Non-pigmented ciliary epithelial cell (primary cell): ENCODE measurements around the gene C6orf120.
"Not testable (repeated sequence)": the region's sequence is repeated elsewhere in the genome, so short reads cannot be mapped to it uniquely, and the experiment has no call there.

Experiments used
- DNase-seq: peaks from one replicate; pipeline ENCODE4 v3.0.0-alpha.2; 2010; ENCODE audit warnings: low read depth

C6orf120 gene

DNA sequence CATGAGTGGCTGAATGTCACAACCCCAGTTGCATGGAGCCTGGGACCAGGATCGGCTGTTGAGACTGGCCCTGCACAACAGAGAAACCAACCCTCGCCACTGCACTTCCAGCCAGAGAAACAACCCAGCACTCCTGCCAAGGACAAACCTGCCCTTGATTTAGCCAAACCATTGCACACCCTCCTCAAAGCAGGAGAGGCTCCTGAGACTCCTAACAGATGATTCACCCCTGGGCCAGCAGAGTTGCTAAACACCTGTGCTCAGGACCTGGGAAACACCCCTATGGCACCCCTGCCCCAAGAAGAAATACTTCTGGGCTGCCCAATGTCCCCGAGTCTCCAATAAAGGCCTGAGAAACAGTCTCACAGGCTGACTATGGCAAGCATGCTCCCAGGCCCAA lies 17.9 kb upstream of the C6orf120 start:
- DNase-seq, result no peak

DNA sequence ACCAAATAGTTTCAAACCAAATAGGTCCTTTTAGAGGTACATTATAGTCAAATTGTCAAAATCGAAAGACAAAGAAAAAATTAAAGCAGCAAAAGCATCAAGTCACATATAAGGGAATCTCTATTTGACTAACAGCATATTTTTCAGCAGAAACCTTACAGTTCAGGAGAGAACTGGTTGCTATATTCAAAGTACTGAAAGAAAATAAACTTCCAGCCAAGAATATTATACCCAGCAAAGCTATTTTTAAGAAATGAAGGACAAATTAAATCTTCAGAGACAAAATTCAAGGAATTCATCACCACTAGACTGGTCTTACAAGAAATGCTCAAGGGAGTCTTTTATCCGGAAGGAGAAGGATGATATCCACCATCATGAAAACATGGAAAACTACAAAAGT lies 16.1 kb upstream of the C6orf120 start:
- DNase-seq, result no peak

DNA sequence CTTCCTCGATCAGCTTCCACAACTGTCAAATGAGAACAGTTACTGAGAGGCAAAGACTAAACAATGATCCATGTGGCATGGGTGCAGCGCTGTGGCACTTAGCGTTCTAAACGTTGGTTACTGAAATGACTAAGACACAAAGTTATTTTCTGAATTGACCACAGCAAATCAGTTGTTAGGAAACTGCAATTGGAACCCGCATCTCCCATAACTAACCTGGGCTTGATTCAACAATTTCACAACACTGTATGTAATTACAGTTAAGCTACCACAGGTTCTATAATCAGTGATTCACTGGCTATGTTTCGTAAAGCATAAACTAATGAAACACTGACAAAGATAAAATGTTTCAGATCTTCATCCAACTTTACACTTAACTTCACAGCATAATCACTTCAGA lies 12.6 kb upstream of the C6orf120 start:
- peak; percentile 67 for DNase-seq

DNA sequence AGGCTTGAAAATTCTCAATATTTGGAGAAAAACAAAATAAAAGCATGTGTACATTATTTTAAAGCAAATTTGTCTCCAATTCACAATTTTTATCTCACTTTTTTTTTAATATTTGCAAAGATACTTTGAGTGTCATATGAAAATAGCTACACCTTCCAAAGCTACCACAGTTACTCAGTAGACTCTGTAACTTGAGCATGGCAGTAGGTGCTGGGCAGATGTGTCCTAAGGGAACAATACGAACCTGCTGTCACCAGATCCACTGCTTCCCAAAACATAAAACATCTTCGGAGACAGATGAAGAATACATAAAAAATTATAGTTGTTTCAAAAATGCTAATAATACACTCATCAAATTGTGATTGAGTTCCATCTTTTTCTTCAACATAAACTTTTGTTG lies 10.7 kb upstream of the C6orf120 start:
- no peak for DNase-seq

DNA sequence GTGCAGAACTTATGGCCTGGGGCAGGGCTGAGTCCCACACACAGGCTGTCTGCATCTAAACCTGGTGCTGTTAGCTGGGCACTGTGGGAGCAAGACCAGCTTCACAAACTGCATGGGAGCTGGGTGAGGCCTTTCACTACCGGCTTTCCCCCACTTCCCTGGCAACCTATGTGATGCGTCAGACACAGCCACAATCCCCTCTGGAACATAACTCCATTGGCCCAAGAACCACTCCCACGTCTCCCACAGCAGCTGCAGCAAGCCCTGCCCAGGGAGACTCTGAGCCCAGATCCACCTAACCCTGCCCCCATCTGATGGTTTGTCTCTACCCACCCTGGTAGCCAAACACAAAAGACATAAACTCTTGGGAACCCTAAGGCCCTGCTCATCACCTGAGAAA lies 9.4 kb upstream of the C6orf120 start:
- DNase-seq, result no peak

DNA sequence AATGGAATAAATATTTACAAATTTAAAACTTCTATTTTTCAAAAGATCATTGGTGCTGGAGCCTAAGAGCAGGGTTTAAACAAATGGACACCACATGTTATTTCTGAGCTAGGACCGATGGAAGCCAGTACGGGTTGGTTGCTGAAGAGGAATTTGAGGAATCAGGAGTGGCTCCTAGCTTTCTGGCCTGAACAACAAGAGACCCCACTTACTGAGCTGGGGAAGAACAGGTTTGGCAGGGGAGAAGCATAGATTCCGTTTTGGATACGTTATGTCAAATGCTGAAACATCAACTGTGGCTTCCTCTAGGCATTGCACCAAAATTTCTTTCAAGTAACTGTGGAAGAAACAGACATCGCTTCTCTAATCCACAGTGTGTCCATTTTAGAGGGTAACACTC lies 6.8 kb upstream of the C6orf120 start:
- DNase-seq, result no peak

DNA sequence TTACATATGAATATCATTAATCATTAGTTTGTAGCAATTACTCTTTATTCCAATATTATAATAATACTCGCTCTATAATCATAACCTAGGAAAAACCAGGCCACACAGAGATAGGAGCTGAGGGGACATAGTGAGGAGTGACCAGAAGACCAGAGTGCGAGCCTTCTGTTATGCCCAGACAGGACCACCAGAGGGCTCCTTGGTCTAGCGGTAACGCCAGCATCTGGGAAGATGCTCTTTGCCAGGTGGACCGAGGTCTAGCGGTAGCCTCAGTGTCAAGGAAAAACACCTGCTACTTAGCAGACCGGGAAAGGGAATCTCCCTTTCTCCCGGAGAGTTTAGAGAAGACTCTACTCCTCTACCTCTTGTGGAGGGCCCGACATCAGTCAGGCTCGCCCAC lies 4.8 kb upstream of the C6orf120 start:
- DNase-seq, result not testable (repeated sequence)

DNA sequence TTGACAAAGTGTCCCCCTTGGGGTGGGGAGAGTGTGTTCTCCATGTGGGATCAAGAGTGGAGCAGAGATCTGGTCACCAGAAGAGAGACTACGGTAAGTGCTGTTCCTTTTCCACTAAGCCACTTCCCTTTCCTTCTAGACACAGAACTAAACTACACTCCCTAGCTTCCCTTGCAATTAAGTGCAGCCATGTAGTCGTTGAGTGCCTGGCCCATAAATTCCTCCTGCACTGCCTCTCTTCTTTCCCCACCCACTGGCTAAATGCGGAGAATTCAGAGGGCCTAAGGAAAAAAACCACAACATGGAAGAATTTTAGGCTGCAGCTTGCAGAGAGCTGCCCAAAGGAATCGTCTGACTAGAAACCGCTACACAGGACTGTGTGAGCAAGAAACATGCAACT lies 1.6 kb upstream of the C6orf120 start:
- no peak for DNase-seq

DNA sequence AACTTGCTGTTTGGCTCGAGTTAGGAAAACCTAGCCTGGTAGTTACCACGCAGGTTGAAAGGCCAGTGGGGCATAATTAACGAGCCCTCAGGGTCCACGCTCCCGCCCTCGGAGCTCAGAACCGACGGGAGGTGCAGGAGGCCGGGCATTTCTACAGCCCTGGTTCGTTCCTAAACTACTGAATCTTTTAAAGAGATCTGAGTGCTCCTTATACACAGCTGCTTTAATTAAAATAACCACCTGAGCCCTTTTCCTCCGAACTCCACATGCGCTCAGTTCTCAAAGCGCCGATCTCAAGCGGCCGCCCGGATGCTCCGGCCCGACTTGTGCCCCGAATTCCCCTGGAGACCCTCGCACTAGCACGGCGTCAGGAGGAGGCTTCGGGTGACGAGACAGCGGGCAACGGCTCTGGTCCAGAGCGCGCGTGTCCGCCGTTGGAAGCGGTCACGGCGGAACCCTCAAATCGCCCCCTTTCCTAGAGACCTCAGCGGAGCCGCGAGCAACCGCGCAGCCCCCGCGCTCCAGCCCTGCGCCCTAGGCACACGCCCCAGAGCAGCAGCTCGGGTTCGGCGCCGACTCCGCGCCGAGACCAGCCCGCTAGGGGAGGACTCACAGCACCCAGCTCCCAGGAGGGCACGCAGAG lies 494 bp upstream of the C6orf120 start:
- no peak for DNase-seq

DNA sequence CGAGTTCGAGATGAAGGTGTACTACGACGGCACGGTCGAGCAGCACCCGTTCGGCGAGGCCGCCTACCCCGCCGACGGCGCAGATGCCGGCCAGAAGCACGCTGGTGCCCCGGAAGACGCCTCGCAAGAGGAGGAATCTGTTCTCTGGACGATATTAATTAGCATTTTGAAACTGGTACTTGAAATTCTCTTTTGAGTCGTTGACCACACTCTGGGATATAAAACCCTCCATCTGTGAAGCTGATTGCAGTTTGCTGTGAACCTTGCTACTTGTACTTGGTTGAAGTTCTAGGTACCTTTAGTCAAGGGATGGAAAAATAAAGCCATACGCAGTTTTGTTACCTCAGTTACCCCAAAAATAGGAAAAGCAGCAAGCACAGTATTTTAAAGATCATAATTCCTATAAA lies 917 bp downstream of the C6orf120 start:
- DNase-seq, result no peak

DNA sequence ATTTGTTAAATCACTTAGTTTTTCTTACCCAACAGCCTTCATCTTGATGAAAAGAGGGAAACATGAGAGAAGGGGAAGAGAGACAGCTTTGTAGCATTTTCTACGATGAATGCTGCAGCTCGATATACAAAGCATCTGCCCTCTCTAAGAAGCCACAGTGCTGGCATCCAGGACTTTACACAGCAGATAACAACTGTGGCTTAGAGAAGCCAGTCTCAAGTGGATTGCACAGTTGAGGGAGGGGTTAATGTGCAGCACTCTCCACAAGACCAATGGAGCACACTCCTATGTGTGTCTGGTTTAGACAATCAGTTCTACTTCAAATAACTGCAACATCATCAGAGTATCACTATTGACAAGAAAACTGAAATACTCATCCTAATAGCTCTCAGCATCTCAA lies 5.8 kb downstream of the C6orf120 start:
- no peak for DNase-seq

DNA sequence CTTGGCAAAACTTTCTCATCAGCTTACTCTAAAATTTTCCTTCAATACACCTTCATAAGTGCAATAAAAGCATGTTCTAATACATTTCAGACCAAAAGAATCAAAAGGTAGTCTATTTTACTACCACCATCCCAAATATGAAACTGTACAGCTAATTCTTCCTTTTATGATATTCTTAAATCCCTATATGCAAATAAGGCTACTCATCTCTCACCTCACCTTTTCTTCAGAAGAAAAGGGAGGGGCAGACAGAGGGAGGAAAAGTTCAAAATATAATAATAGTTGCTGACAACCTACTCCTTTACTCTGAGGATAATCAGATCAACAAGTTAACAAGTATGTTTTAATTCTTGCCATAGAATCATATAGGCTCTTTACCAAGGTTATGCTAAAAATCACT lies 7.4 kb downstream of the C6orf120 start:
- DNase-seq, result no peak

DNA sequence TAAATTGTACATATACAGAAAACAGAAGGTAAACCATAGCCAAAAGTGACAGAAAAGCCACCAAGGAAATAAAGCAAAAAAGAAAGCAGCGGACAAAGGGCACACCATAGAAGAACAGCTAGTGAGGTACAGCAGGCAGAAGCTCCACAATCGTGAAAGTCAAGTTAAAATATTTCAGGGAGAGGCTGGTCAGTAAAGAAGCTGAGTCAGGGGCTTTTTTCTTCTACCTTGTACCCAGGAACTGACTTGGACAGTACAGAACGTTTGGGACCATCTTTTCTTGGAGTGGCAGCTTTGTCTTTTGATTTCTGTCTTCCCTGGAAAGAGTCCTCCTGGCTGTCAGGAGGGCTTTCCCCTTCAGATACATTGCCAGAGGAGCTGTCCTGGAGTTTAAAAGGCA lies 8.1 kb downstream of the C6orf120 start:
- no peak for DNase-seq

DNA sequence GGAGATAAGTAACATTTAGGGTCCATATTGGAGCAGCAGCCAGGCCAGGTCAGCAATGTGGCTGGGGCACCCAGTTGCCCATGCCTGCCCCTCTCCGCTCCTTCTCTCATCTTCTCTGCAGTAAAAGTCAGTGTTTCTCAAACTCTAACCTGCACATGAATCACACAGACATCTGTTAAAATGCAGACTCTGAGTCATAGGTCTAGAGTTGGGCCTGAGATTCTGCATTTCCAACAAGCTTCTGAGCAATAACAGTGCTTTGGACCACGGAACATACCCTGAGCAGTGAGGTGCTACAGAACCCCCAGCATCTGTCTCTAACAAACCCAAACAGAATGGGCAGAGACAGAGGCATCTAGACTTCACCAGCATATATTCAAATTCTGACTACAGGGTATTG lies 12.3 kb downstream of the C6orf120 start:
- DNase-seq, result no peak

DNA sequence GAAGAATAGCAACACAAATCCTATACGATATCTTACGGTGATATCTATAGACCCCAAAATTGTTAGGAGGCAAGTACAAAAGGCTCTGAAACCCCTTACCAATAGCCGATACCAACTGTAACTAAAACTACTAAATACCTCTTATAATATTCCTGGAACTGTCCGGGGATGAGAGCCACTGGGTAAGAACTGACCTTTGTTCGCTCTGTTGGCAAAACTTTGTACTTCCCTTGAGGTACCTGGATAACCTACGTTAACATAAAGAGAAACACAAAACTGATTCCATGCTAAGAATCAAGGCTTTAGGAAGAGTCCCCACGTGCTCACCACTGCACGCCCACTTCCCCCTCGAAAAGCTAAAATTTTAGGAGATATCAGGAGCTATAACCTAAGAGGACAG lies 12.7 kb downstream of the C6orf120 start:
- DNase-seq, result no peak

DNA sequence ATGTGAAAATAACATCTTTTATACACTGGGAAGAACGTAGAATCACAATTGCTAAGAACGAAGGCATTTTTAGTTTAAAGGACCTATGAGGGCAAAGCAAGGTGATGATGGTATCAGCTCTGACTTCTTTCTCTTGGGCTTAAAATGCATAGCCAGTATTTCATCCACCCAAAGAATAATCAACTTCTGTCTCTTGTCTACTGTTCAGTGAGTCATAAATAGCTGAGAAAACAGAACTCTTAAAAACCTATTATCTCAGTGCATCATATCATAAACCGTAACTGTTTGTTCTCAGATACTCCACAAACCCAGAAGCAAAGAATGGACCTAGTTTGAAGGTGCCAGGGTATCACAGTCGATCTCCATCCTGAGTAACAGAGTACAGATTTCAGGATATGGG lies 17.2 kb downstream of the C6orf120 start:
- DNase-seq, result no peak

DNA sequence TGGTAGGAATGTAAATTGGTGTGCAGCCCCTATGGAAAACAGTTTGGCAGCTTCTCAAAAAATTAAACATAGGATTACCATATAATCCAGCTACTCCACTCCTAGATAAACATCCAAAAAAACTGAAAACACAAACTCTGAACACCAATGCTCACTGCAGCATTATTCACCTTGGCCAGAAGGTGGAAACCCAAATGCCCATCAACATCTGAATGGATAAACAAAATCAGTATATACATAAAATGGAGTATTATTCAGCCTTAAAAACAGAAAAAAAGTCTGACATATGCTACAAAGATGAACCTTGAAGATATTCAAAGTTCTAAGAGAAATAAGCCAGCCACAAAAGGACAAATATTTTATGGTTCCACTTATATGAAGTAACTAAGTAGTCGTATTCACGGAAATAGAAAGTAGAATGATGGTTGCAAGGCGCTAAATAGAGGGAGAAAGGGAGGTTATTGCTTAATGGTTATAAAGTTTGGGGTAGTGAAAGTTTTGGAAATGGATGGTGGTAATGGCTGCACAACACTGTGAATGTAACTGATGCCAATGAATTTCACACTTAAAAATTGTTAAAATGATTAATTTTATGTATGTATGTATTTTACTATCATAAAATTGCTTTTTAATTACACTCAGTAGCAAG lies 18.4 kb downstream of the C6orf120 start:
- DNase-seq, result no peak

DNA sequence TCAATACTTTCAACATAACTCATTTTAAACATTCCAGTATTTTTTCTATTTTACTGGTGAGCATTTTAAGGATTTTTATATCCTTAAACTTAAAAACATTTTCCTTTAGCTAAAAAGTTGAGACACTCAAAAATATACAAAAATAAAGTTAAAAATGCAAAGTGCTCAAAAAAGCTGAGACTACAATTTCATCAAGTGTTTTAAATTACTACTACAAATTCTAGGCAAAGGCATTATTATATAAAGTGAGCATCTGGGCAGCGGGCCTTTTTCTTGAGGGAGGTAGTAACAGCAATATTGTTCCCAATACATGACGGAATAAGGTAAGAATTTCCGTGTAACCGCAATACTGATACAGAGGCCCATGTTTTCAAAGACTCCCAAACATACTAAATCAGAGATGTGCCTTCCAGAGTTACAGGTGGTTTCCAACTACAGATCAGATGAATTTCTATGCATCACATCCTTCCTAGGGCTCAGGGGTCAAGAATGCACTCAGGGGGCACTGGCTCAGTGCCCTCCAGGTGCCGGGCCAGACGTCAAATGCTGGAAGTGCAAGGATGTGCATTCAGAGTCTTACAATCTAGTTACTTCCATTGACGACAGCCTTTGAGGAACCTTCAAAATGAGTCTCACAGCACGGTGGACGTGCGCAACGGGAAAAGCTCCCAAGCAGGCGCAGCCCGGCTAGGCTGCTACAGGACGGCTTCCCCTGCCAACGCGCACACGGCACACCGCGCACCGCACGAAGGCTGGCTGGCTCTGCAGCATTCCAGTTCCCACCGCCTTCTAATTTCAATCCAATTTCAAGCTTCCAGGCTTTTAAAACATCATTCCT lies 20.7 kb downstream of the C6orf120 start:
- no peak for DNase-seq

DNA sequence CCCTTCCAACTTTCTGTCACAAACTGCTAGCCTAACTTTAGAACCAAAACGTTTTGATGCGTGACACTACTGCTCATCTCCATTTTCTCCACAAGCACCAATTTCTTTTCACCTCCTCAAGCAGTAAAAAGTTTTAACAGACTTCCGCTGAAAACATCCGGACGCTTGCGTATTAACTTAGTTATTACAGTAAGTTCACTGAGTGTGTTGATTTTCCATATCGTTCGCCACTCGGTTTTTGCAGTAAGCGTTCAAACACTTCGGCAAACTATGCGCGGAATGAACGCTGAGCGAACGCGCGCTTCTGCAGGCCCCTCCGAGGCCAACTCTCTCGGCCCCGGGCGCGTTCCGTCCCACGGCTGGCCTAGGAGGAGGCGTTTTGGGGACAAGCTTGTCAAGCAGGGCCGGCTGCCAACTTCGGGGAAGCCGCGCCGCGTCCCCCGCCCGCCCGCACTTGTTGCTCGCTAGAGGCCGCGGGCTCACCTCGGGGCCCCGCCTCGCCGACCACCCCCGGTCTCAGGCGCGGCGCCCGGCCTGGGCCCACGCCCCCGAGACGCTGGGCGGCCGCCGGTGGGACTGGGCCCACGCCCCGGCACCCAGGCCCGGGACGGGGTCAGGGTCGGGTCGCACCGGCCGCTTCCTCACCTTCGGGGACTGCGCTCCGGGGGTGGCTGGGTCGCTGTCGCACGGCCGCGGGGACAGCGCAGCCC lies 21.4 kb downstream of the C6orf120 start:
- no peak for DNase-seq

DNA sequence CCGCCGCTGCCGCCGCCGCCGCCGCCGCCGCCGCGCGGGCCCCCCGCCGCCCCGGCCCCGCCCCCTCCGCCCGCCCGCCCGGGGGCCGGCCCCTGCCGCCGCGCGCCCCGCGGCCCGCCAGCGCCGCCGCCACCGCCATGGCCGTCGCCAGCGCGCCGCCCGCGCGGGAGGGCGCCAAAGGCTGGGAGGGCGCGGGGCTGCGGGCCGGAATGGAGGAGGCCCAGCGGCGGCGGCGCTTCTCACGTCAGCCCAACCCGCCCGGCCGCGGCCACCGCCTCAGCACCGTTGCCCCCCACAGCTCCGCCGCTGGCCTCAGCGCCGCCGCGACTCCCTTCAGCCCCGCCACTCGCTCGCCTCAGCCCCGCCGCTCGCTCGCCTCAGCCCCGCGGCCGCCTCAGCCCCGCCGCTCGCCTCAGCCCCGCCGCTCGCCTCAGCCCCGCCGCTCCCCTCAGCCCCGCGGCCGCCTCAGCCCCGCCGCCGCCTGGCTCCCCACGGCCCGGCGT lies 22.1 kb downstream of the C6orf120 start:
- DNase-seq, result no peak

DNA sequence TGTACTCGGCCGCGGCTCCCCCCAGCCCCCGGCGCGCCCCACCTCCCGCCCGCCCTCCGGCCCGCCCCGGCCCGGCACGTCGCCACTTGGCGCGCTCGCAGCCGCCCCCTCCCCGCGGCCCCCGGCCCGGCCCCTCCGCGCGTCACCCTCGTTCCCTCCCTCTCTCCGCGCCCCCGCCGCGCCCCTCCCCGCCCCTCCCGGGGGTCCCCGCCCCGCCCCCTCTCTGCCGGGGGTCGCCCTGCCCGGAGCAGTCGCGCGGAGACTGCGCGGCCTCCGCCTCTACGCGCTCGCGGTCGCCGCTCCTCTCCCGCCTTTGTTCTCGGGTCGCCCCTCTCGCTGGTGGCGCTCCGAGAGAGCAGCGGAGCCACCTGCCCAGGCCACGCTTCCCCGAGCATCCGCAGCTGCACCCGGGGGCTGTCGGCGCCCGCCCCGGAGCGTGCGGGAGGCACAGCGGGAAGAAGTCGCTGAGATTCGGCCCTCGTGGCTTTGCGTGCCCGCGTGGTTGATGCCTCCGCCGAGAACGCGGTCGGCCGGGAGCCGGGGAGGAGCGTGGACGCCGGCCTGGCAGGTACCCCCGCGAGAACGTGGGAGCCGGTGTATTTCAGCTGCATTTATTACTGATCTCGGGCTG lies 22.7 kb downstream of the C6orf120 start, which contains the start of gene PHF10:
TSS of gene PHF10 (minus strand) at position 7 of the 631 bp plus-strand sequence. CDS start 569 bp downstream, outside the sequence.
- DNase-seq, result no peak
